GM12874 (cell line): ENCODE results near the gene MPP3.

Experiments
- TF ChIP-seq, protein P1 (sequence below): IDR thresholded peaks from 2 replicates; pipeline ENCODE4 v1.5.1; 2011; ENCODE audit warnings: low read depth, mild to moderate bottlenecking, control low read depth, low read length, moderate library complexity; ENCODE audit not compliant: insufficient read depth

MPP3 gene

DNA sequence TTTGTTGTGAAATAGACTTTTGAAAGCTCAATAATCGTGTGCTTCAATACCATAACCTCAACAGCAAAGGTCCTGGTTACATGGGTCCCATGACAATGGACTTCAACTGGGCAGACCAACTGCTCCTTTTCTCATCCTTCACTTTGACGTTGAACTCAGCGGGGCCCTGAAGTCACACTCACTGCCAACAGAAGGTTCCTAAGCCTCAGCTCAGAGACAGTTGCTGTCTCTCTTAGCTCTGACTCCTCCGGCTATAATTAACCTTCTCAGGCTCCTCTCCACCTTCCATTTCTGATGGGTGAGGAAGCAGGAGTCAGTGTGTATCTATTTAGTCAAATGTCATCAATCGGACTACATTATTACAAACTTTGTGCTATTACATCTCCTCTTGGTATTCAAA lies 23.8 kb downstream of the MPP3 start:
- TF ChIP-seq, protein P1, sequence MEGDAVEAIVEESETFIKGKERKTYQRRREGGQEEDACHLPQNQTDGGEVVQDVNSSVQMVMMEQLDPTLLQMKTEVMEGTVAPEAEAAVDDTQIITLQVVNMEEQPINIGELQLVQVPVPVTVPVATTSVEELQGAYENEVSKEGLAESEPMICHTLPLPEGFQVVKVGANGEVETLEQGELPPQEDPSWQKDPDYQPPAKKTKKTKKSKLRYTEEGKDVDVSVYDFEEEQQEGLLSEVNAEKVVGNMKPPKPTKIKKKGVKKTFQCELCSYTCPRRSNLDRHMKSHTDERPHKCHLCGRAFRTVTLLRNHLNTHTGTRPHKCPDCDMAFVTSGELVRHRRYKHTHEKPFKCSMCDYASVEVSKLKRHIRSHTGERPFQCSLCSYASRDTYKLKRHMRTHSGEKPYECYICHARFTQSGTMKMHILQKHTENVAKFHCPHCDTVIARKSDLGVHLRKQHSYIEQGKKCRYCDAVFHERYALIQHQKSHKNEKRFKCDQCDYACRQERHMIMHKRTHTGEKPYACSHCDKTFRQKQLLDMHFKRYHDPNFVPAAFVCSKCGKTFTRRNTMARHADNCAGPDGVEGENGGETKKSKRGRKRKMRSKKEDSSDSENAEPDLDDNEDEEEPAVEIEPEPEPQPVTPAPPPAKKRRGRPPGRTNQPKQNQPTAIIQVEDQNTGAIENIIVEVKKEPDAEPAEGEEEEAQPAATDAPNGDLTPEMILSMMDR, result no peak

DNA sequence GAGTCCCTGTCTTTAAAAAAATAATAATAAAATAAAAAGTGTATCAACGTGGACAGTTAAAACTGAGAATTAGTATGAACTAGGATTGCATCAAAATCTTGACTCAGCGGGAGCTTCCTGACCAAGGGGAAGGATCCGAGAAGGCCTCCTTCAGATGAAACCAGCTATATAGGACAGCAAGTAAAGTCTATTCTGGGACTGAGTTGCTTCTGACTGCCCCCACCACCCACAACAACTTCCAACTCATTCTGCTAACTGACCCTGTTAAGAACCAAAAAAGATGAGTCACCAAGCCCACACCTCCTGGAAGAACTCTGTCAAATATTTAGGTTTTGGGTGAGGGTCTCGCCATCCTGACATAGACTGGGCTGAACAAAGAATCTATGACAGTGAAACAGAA lies 24.9 kb downstream of the MPP3 start:
- TF ChIP-seq, protein P1, result no peak

DNA sequence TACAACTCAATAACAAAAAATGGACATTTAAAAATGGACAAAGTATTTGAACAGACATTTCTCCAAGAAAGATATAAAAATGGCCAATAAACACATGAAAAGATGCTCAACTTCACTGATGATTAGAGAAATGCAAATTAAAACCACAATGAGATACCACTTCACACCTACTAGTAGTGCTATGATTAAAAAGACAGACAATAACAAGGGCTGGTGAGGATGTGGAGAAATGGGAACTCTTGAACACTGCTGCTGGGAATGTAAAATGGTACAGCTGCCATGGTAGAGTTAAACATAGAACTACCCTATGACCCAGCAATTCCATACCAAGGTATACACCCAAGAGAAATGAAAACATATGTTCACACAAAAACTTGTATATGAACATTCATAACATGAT lies 27.8 kb downstream of the MPP3 start:
- TF ChIP-seq, protein P1, result no peak

DNA sequence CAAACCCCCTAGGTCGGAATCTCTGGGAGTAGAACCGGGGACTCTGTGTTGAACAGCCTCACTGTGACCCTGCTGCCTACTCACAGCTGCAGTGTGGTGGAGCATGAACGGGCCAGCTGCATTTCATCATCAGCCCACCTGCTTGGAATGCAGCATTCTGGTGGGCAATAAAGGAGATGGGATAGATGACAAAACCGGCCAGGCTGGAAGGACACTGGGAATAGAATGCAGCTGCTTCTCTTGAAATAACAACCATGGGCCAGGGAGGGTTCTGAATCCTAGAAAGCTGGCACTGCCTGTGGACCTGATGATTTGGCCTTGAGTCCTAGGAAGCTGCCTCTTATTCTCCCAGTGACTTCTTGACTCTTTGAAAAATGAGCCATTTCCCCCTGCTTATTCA lies 29.2 kb downstream of the MPP3 start:
- TF ChIP-seq, protein P1, result no peak

DNA sequence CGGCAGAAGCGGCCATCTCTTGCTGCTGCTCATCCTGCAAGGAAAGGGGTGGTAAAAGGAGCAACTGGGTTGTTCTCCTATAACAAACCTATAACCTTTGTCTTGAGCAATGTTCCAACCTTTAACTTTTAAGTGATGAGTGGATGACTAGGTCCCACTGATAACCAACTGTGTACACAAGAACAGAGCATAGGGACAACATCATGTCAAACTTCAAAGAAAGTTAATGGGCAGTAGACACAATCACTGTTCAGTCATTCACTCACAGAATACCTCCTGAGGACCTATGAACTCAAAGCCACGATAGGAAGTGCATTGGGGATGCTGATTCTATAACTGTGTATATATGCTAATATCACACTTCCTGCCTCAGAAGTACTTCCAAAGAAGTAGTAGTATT lies 31.1 kb downstream of the MPP3 start:
- TF ChIP-seq, protein P1, result no peak

DNA sequence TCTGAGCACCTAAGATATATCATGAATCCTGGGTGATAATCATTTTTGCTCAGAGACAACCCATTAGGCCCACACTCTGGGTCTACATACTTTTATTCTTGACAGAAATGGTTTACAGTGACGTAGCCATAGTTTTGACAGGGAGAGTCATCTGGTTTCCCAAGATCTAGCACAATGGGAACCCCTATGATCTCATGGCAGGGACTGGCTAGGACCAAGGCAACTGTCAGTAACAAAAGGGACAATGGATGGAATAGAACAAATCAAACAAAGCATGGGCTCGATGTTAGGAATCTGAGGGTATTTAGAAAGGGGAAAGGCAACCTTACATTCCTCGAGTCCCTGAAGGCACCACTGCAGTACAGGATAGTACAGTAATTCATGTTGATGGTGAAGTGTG lies 32.2 kb downstream of the MPP3 start:
- TF ChIP-seq, protein P1, result no peak

DNA sequence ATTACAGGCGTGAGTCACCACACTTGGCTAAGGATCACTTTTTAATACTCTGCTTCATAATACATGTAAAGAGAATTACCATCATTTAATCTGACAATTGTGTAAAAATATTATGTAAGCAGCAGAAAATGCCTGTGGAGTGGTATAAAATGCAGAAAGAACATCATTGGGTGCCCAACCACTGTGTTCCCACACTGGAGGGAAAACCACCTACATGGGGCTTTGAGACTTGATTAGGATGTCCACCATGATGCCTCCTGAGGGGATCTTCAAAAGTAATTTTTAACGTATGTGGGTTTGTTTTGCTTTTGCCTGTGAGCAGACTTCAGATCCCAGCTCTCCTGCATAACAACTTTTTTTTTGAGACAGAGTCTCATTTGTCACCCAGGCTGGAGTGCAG lies 33.9 kb downstream of the MPP3 start:
- TF ChIP-seq, protein P1, result no peak

DNA sequence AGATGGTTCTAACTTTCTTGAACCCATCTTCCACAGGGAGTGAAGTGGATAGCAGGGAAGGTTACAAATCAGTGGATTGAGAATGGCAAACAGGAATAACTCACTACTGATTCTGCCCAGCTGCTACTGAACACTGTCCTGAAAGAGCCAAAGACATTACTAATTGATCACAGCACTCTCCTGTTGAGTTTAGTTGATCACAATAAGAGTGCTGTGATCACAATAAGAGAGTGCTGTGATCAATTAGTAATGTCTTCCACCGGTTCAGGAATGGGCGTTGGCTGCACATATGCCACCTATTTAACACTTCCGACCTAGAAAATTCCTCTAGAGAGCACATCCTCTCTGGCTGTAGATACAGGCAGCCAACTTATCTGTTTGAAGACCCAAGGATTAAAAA lies 41.4 kb downstream of the MPP3 start:
- TF ChIP-seq, protein P1, result no peak
